WTC11 (cell line): ENCODE results near the gene PROKR2. TPM values are rescaled to one million over a fixed set of nuclear protein-coding genes. Genes with fewer than 3 reads are reported as not detected.

Source experiments
- ATAC-seq: fragments of 200-7000 bp; cut with Tn5 transposase; 2 replicates; pipeline ENCODE4 v1.10.0; 2021; ENCODE audit warnings: mild to moderate bottlenecking, moderate library complexity
- CTCF ChIA-PET: fragments of 300-600 bp; sonication (Branson Sonifier 250); formaldehyde crosslinking; loops from one replicate; lab custom pipeline; 2021; ENCODE audit warnings: antibody characterized with exemption; lab: Charles Lee
- POLR2A ChIA-PET: fragments of 350-600 bp; sonication (Branson Sonifier 250); formaldehyde crosslinking; loops from one replicate; lab custom pipeline; 2021; ENCODE audit warnings: antibody characterized with exemption; lab: Charles Lee
- DNase-seq: peaks from one replicate; pipeline ENCODE4 v3.0.0; 2021; ENCODE audit warnings: low spot score
- H3K27ac Mint-ChIP-seq: 2 replicates; pipeline ENCODE4 v1.8.0; 2021; ENCODE audit warnings: mixed read lengths
- H3K27me3 Mint-ChIP-seq: 2 replicates; pipeline ENCODE4 v1.8.0; 2021; ENCODE audit warnings: low read depth, mild to moderate bottlenecking, moderate library complexity, mixed read lengths
- H3K36me3 Mint-ChIP-seq: 2 replicates; pipeline ENCODE4 v1.8.0; 2021; ENCODE audit warnings: mixed read lengths
- H3K4me1 Mint-ChIP-seq: 2 replicates; pipeline ENCODE4 v1.8.0; 2022; ENCODE audit warnings: mixed read lengths
- H3K4me3 Mint-ChIP-seq: 2 replicates; pipeline ENCODE4 v1.8.0; 2021; ENCODE audit warnings: mild to moderate bottlenecking, moderate library complexity, mixed read lengths
- H3K9me3 Mint-ChIP-seq: 2 replicates; pipeline ENCODE4 v1.8.0; 2021; ENCODE audit warnings: mixed read lengths
- ATF1 ChIP-seq: sonication (generic); formaldehyde crosslinking; IDR thresholded peaks from 2 replicates; pipeline ENCODE4 v1.8.1; 2023; ENCODE audit warnings: mild to moderate bottlenecking, moderate library complexity, missing genetic modification reagents
- ATF6 ChIP-seq: sonication (generic); formaldehyde crosslinking; IDR thresholded peaks from 2 replicates; pipeline ENCODE4 v1.8.1; 2023; ENCODE audit warnings: mild to moderate bottlenecking, missing genetic modification reagents
- CREB1 ChIP-seq: sonication (generic); formaldehyde crosslinking; IDR thresholded peaks from 2 replicates; pipeline ENCODE4 v1.8.0; 2023; ENCODE audit warnings: mild to moderate bottlenecking, missing genetic modification reagents
- E2F5 ChIP-seq: sonication (generic); formaldehyde crosslinking; IDR thresholded peaks from 2 replicates; pipeline ENCODE4 v1.8.1; 2022; ENCODE audit warnings: mild to moderate bottlenecking, moderate library complexity, missing genetic modification reagents
- ELF4 ChIP-seq: sonication (generic); formaldehyde crosslinking; IDR thresholded peaks from 2 replicates; pipeline ENCODE4 v1.8.1; 2022; ENCODE audit warnings: low read depth, mild to moderate bottlenecking, moderate library complexity, missing genetic modification reagents
- ERG ChIP-seq: fragments of 250-450 bp; sonication (Bioruptor Pico); IDR thresholded peaks from 2 replicates; pipeline ENCODE4 v1.8.0; 2021; ENCODE audit warnings: mild to moderate bottlenecking
- FOXK1 ChIP-seq: sonication (generic); formaldehyde crosslinking; IDR thresholded peaks from 2 replicates; pipeline ENCODE4 v1.8.0; 2022; ENCODE audit warnings: mild to moderate bottlenecking, moderate library complexity, missing genetic modification reagents
- FOXP1 ChIP-seq: sonication (generic); formaldehyde crosslinking; IDR thresholded peaks from 2 replicates; pipeline ENCODE4 v1.8.0; 2022; ENCODE audit warnings: missing genetic modification reagents, mild to moderate bottlenecking, moderate library complexity, borderline replicate concordance
- GABPB1 ChIP-seq: sonication (generic); formaldehyde crosslinking; IDR thresholded peaks from 2 replicates; pipeline ENCODE4 v1.8.1; 2023; ENCODE audit warnings: mild to moderate bottlenecking, missing genetic modification reagents
- NFE2L1 ChIP-seq: sonication (generic); formaldehyde crosslinking; IDR thresholded peaks from 2 replicates; pipeline ENCODE4 v1.8.1; 2023; ENCODE audit warnings: missing genetic modification reagents
- NR1H2 ChIP-seq: sonication (generic); formaldehyde crosslinking; IDR thresholded peaks from 2 replicates; pipeline ENCODE4 v1.9.0; 2021; ENCODE audit warnings: mild to moderate bottlenecking, moderate library complexity, missing genetic modification reagents
- STAT6 ChIP-seq: sonication (generic); formaldehyde crosslinking; conservative IDR thresholded peaks from 2 replicates; pipeline ENCODE4 v1.8.1; 2023; ENCODE audit warnings: mild to moderate bottlenecking, low read depth, missing genetic modification reagents, moderate library complexity
- ZBTB43 ChIP-seq: sonication (generic); formaldehyde crosslinking; IDR thresholded peaks from 2 replicates; pipeline ENCODE4 v1.8.1; 2023; ENCODE audit warnings: mild to moderate bottlenecking, missing genetic modification reagents
- ZNF425 ChIP-seq: fragments of 250-450 bp; sonication (Bioruptor Pico); conservative IDR thresholded peaks from 2 replicates; pipeline ENCODE4 v1.9.0; 2021; ENCODE audit warnings: mild to moderate bottlenecking
- ZNF512 ChIP-seq: sonication (generic); formaldehyde crosslinking; IDR thresholded peaks from 2 replicates; pipeline ENCODE4 v1.8.1; 2022; ENCODE audit warnings: missing genetic modification reagents, borderline replicate concordance
- total RNA-seq: library from RNA; stranded (reverse); gene quantifications from 3 replicates; pipeline ENCODE4 v1.2.3, GENCODE V29; 2021

Gene PROKR2
- total RNA-seq, 1 experiment from 2014 or later = 2.0 TPM

- Mint-ChIP-seq H3K4me1 (peaks cover 5% of the 10 kb centered on the region; the same call in 1 of the 2 replicates), H3K27ac (peak overlapping the region; percentile 39; the same call in 1 of the 2 replicates), H3K36me3 (peaks cover 35% of the 10 kb centered on the region), H3K4me3 (no peak overlapping the region), H3K27me3 (peaks cover 8% of the 10 kb centered on the region), H3K9me3 (peaks cover 60% of the 10 kb centered on the region)
- ATAC-seq (no peak; the same call in 1 of the 2 replicates), DNase-seq (no peak)
- TF ChIP-seq ERG (CRISPR knock-in tag) (no peak), ATF1 (CRISPR knock-in tag) (no peak), NR1H2 (no peak), ATF6 (CRISPR knock-in tag) (no peak), FOXK1 (CRISPR knock-in tag) (no peak), ZBTB43 (CRISPR knock-in tag) (no peak), E2F5 (CRISPR knock-in tag) (no peak), FOXP1 (CRISPR knock-in tag) (no peak), GABPB1 (no peak), STAT6 (CRISPR knock-in tag) (no peak), CREB1 (CRISPR knock-in tag) (no peak), ZNF425 (CRISPR knock-in tag) (no peak), NFE2L1 (CRISPR knock-in tag) (no peak)
- POLR2A ChIA-PET = no interaction called here
- CTCF ChIA-PET = no interaction called here
Measured at GRCh38 chr20:5364136-5364821, 47.5 kb upstream of the PROKR2 start.

GRCh38 chr20:5362771-5363170, 46.0 kb upstream of the PROKR2 start:
- Mint-ChIP-seq H3K4me3 (no peak overlapping the region), H3K4me1 (peaks cover 5% of the 10 kb centered on the region; the same call in 1 of the 2 replicates), H3K9me3 (peaks cover 65% of the 10 kb centered on the region), H3K27me3 (peaks cover 8% of the 10 kb centered on the region), H3K36me3 (peaks cover 35% of the 10 kb centered on the region), H3K27ac (no peak overlapping the region)
- no peak for DNase-seq
- ATAC-seq = no peak
- CTCF ChIA-PET = interaction anchor here (0.8 kb wide), 1 partner anchor 85 kb away, joined by 3 read pairs; no protein-coding TSS in a partner anchor
- POLR2A ChIA-PET = no interaction called here
- TF ChIP-seq ZNF512 (CRISPR knock-in tag) (no peak), NR1H2 (no peak), ELF4 (no peak), ATF6 (CRISPR knock-in tag) (no peak)
